Measurements from ENCODE around the gene STAT5A.

STAT5A gene

GRCh38 chr17:42279776-42280630 lies 8.3 kb upstream of the STAT5A start:
- in situ Hi-C loops (cut with HindIII; ENCODE audit: low sequenced_read_pairs), result no loop called here
- H3K4me3 ChIP-seq (ENCODE audit: low read depth, low read length), result no peak overlapping the region
- no peak for TF ChIP-seq CTCF (IDR thresholded peaks at IDR 0.05; ENCODE audit: low read depth, low read length)
- no peak for DNase-seq (ENCODE audit: low read depth, low spot score)

GRCh38 chr17:42281571-42282096 lies 6.7 kb upstream of the STAT5A start:
- in situ Hi-C loops (cut with HindIII; ENCODE audit: low sequenced_read_pairs), result no loop called here
- TF ChIP-seq CTCF (IDR thresholded peaks at IDR 0.05; ENCODE audit: low read depth, low read length), result no peak
- no peak overlapping the region for H3K4me3 ChIP-seq (ENCODE audit: low read depth, low read length)
- no peak for DNase-seq (ENCODE audit: low read depth, low spot score)

- in situ Hi-C loops (cut with HindIII; ENCODE audit: low sequenced_read_pairs), result no loop called here
- H3K4me3 ChIP-seq (ENCODE audit: low read depth, low read length), result no peak overlapping the region
- TF ChIP-seq CTCF (IDR thresholded peaks at IDR 0.05; ENCODE audit: low read depth, low read length), result no peak
- DNase-seq (ENCODE audit: low read depth, low spot score), result no peak
Measured at GRCh38 chr17:42282478-42283080, 5.7 kb upstream of the STAT5A start.

- no peak for TF ChIP-seq CTCF (IDR thresholded peaks at IDR 0.05; ENCODE audit: low read depth, low read length)
- in situ Hi-C loops (cut with HindIII; ENCODE audit: low sequenced_read_pairs), result no loop called here
- no peak for DNase-seq (ENCODE audit: low read depth, low spot score)
- no peak overlapping the region for H3K4me3 ChIP-seq (ENCODE audit: low read depth, low read length)
Measured at GRCh38 chr17:42283241-42284023, 4.9 kb upstream of the STAT5A start.

GRCh38 chr17:42284024-42284369 lies 4.3 kb upstream of the STAT5A start:
- no peak for DNase-seq (ENCODE audit: low read depth, low spot score)
- H3K4me3 ChIP-seq (ENCODE audit: low read depth, low read length), result no peak overlapping the region
- in situ Hi-C loops (cut with HindIII; ENCODE audit: low sequenced_read_pairs), result no loop called here
- no peak for TF ChIP-seq CTCF (IDR thresholded peaks at IDR 0.05; ENCODE audit: low read depth, low read length)

GRCh38 chr17:42284566-42284965 lies 3.7 kb upstream of the STAT5A start:
- in situ Hi-C loops (cut with HindIII; ENCODE audit: low sequenced_read_pairs), result no loop called here

More at GRCh38 chr17:42284566-42284965, 3.7 kb upstream of the STAT5A start:
- H3K4me3 ChIP-seq (ENCODE audit: low read depth, low read length), result no peak overlapping the region
- TF ChIP-seq CTCF (IDR thresholded peaks at IDR 0.05; ENCODE audit: low read depth, low read length), result no peak
- DNase-seq (ENCODE audit: low read depth, low spot score), result no peak

All from astrocyte of the spinal cord (primary cell).